ENCODE results near the gene PCBP3. TPM values are rescaled to one million over a fixed set of nuclear protein-coding genes. Genes with fewer than 3 reads are reported as not detected.
"Not testable (repeated sequence)": the region's sequence is repeated elsewhere in the genome, so short reads cannot be mapped to it uniquely, and the experiment has no call there.

The PCBP3 gene
- total RNA-seq, 1 donor from 2014 or later = 7.1 TPM

DNA sequence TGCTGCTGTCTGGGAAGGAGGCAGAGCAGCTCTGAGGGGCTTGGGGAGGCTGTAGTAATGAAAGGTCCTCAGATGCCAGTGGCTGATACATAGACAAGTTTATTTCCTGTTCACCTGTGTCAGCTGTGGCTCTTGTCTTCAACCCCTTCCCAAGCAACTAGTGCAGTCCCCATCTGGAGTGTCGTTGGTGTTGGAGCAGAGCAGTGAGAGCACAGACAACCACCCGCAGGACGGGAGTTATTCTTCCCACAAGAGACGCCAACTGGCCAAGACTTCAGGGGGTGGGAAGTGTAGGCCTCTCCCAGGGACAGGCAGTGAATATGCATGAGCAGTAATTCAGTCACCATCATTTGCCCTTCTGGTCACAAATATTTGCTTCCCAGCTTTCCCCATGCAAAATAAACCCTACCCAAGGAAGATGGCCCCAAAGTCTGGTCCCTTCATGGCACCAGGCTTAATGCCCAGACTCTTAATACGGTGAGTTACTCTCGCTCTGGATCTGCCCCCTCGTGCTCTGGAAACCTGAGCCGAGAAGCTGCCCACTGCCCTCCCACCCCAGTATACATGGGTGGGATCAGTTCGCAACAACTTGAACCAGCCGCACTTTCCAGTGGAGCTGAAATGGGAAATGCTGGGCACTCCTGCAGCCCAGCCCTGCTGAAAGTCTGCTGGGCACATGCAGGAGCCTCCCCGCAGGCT lies 184.5 kb downstream of the PCBP3 start:
- DNase-seq (ENCODE audit: low spot score) = no peak

DNA sequence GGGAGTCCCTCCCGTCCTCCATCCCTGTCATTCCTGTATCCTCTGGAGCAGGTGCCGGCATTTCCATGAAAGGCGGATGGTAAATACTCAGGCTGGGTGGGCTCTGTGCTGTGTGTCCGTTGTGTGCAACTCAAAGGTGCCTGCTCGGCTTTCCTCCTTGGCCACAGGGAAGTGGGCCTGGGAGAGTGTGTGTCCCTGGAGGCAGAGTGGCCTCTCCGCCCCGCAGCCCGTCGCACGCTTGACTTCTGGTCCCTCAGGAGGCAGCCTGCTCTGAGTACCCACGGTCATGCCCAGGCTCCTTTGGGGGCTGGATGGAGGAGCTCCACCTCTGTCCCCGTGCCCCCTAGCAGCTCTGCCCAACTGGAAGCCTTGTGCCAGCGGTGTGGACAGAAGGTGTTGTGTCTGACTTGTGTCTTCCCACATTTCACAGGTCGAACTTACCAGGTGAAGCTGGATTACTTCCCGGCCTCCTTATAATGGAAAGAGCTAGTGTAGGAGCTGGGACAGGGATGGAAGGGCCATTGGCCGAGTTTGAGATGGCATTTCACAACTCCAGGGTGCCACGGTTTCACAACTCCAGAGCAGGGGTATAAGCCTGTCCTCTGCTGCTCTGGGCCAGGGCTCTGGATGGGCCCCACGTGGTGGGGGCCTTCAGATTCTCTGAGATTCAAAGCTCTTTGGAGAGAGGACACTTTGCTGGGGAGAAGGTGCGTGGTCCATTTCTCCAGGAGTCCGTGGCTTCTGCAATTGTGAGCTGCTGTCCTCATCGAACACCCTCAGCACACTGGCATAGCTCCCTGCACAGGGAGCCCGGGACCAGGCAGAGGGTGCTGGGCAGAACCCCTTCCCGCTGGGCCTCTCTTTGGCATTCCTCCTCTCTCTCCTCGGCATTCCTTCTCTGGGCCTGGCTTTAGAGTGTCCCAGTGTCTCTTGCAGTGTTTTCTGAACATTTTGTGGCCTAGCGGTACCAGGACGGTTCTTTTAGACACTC lies 185.3 kb downstream of the PCBP3 start:
- peak; percentile 35 for DNase-seq (ENCODE audit: low spot score)

DNA sequence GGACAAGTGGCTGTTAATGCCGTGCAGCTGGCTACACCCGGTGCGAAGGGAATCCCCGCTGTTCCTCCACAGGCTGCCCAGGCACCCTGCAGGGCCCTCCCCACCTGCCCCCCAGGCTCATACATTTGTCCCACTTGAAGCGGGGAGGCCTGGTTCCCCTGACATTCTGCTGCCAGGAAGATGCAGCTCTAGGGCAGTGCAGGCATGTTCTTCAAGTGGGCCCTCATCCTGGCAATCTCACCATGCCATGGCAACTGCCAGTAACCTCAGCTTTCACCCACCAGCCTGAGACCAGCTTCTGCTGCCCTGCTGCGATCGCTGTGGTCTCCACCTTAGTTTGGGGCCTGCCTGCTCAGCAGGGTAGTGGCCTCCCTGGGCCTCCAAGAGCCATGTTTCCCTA lies 186.1 kb downstream of the PCBP3 start:
- peak; percentile 24 for DNase-seq (ENCODE audit: low spot score)

DNA sequence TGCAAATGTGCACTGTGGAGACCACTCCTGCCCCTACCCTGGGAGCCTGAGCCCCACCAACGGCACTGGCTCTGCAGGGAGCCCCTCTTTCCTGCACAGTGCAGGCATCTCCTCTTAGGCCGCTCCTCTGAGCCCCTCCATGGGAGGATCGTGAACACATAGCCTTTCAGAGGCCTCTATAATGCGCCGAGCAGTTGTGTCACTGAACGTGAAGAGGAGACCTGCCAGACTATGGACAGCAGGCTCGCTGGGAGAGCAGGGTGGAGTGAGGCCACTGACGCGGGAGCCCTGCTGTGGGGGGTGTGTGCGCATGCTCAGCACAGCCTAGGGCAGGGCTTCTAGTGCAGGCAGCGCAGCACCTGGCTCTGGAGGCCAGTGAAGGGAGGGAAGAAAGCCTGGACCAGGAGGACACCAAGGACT lies 186.7 kb downstream of the PCBP3 start:
- no peak for DNase-seq (ENCODE audit: low spot score)

DNA sequence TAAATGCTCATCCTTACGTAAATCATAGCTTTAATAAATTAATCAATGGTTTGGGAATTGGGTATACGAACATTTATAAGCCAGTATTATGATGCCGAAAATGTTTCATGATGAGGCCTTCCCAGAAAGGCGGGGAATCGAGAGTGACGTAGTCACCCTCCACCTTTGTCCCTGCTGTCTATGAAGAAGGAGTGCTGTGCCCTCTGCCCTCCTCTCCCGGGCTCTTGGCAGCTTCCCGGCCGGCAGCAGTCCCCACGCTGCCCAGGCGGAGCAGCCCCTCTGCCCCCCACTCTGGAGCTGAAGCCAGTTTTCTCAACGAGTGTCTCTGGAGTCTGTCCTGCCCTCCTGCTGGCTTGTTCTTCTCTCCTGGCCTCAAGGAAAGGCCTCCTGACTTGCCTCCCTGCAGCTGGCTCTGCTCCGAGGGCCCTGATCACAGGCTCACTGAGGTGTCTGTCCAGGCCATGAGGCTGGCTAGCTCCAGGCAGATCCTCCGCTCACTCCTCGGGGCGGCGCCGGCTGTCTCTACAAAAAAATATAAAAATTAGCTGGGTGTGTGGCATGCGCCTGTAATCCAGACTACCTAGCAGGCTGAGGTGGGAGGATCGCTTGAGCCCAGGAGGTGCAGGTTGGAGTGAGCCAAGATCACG lies 187.3 kb downstream of the PCBP3 start:
- DNase-seq (ENCODE audit: low spot score) = no peak

DNA sequence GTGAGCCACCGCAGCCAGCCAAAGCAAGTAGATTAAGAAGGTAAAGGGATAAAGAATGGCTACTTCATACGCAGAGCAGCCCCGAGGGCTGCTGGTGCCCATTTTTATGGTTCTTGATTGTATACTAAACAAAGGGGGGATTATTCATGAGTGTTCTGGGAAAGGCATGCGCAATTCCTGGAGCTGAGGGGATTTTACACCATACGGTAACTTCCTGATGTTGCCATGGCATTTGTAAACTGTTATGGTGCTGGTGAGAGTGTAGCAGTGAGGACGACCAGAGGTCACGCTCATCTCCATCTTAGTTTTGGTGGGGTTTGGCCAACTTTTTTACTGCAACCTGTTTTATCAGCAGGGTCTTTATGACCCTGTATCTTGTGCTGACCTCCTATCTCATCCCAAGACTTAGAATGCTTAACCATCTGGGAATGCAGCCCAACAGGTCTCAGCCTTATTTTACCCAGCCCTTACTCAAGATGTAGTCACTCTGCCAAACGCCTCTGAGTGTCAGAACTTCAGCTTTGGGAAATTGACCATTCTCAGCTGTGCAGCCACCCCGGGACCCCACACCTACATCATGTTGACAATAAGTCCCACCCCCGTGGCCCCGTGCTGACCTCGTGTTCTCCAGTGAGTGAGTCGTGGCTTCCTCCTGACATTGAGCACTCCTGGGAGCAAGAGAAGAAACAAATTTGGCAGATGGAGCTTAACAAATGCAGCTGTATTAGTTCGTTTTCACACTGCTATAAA lies 188.6 kb downstream of the PCBP3 start:
- no peak for DNase-seq (ENCODE audit: low spot score)

DNA sequence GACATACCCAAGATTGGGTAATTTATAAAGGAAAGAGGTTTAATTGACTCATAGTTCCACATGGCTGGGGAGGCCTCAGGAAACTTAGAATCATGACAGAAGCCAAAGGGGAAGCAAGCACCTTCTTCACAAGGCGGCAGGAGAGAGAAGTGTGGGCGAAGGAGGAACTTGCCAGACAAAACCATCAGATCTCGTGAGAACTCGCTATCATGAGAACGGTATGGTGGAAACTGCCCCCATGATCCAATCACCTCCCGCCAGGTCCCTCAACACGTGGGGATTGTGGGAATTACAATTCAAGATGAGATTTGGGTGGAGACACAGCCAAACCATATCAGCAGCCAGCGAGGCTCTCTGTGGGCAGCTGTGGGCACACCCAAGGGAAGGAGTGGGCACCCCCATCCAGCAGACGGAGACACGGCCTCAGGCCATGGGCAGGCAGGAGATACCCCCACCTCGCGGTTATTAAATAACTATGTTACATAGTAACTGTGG lies 189.3 kb downstream of the PCBP3 start:
- DNase-seq (ENCODE audit: low spot score) = not testable (repeated sequence)

DNA sequence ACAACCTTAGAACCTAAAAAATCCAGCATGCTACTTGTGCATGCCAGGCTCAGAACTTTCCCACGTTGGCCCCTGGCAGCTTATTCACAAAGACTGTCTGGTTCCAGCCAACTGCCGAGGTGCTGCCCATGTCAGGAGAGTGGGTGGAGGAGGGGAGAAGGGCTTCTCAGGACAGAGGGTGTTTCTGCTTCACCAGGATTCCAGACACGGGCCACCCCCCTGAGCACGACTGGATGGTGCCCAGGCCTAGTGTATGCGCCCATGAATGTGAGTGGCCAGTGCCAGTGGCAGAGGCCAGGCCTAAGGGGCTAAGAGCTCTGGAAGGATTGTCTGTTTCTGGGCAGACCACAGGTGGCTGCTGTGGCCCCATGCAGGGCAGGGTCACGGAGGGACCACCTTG lies 189.9 kb downstream of the PCBP3 start:
- DNase-seq (ENCODE audit: low spot score) = no peak

DNA sequence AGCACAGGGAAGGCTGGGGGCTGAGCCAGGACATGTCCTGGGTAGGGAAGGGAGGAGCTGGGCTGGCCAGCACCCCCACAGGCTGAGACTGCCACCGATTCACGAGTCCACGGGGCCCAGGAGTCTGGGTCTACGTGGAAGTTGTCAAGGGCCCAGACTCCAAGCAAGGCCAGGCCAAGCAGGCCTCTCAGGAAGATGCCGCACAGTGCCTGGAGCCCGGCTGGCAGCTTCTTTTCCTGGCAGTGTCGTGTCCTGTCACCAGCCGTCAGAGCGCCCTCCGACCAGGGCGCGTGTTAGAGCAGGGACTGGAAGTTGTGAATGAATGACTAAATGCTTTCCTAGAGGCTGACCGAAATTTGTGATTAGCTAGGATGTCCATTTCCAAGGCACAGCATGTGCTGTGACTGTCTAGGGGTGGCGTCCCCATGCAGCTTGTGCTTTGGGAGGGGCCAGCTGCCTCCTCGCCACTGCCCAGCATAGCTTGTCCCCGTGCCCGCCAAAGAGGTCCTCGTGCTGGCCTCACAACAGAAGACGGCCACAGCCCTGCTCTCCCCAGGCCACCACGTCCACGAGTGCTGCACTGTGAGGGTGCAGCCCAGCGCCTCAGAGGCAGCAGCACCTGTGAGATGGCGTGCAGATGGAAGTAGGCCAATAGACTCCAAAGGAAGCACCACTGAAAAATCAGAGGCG lies 190.6 kb downstream of the PCBP3 start:
- DNase-seq (ENCODE audit: low spot score) = no peak

DNA sequence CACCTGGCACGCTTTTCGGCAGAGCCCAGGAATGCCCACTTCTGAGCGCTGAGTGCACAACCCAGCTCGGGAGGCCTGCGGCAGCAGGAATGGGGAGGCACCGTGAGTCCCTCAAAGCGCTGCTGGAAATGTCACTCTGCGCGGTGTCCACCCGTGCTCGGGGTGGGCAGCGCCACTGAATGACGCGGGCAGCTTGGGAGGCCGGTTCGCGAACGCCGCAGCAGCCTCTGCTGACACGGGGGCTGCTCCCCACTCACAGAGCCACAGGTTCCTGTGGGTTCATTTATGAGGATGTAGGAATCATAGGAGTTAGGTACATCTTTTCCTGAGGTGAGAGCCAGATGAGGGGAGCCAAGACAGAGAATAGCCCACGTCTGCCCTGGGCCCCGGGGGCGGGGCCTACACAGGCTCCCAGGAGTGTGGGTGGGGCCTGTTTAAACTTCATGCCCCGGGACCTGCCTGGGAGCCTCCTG lies 191.3 kb downstream of the PCBP3 start:
- DNase-seq (ENCODE audit: low spot score) = no peak

DNA sequence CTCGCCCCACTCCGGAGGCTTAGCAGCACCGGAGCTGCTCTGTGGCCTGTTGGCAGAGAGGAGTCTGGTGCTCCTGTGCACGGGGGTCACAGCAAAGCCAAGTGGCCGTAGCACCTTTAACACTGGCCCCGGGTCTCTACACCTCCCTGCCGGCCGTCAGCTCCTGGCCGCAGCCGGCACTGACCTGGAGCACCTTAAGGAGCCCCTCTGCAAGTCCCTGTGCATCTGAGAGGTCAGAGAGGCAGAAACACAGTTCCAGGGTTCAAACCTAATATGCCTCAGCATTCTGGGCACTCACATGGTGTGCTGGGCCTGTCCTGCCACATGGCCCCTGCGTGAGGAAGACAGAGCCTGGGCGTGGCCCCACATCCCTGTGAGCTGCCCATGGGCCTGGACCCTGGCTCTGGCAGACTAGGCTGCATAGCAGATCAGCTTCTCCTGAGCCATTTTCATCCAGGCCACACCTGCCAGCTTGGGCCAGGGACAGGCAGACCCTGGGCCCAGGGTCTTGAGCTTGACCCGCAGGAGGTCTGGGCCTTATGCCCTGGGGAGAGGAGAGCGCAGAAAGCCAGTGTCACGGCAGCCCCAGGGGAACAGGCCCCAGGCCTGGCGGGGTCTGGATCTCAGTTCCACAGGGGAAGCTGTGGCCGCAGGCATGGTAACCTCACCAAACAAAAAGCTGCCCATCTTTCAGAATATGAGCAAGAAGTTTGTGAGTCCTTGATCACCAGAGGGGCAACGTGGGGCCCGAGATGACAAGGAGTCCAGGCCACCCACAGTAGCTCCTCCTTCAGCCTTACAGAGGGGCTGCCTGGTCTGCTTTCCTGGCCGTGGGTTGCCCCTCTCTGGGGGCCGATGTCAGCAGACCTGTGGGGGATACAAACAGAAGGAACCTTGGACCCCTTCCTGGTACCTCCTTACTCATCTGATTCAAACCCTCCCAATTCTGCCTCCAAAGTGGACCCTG lies 192.1 kb downstream of the PCBP3 start:
- no peak for DNase-seq (ENCODE audit: low spot score)

DNA sequence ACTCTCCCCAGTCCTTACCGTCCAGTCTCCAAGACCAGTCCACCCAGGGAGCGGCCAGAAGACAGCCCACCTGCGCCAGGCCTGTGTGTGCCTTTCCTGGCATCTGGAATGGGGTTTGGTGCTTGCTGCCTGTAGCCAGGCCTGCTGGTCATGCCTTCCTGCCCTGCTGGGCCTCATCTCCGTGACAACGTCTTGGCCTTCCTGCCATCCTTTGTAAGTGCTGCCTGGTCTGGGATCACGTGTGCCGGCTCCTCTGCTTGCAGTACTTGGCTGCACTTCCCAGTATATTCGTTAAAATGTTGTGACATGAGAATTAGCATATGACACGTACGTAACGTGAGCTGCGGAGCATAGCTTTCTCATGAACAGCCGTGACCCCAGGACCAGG lies 192.7 kb downstream of the PCBP3 start:
- no peak for DNase-seq (ENCODE audit: low spot score)

DNA sequence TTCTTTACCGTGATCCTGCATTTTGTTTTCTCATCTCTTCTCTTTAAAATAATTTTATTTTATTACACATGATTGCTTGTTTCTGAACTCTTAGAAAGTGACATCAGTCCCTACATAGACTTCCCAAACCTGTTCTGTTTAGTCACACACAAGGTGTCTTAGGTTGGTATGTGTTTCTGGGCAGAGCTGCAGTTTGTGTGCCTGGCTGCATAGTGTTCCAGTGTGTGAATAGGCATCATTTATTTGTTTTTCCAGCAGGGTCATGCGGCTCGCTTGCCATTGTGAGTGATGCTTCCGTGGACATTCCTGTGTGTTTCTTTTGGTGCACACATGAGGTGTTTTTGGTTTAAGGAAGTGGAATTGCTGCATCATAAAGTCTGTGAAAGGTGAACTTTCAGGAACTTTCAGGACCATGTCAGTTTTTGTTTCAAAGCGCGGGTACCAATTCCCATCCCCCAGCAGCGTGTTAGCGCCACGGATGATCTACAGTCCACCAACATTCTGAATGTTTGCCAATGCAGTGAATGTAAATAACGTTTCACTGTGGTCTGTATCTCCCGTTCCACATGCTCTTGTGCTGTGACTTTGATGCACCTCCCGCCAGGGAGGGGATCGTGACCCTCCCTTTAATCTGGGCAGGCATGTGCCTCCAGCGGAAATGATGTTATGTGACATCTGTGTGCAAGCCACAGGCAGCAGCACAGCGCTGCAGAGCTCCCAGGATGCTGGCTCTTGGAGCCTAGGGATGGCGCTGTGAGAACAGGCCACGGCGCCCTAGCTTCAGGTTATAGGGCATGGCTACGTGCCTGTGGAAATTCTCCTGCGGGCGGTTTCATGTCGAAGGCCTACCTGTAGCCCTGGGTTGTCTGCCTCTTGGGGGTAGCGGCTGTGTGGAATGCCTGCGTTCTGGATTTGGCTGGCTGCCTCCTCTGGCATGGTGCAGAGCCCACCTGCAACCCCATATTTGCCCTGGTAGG lies 193.5 kb downstream of the PCBP3 start:
- no peak for DNase-seq (ENCODE audit: low spot score)

DNA sequence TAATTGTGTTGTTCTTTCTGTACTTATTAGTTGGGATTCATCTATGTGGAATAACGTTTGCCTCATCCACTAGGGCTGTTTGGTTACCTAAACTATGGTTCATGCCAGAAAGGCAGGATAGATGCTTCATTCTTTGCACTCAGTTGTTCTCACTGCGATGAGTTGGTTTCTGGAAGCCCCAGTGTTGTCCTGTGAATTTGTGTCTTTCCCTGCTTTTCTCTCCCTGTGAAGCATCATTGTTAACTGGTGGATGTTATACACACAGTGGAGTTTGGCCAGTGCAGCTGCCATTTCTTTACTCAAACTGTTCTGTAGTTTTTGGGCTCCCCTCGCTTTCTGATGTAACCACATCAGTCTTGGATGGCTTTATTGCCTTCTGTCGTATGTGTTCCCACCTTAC lies 194.4 kb downstream of the PCBP3 start:
- DNase-seq (ENCODE audit: low spot score) = no peak

DNA sequence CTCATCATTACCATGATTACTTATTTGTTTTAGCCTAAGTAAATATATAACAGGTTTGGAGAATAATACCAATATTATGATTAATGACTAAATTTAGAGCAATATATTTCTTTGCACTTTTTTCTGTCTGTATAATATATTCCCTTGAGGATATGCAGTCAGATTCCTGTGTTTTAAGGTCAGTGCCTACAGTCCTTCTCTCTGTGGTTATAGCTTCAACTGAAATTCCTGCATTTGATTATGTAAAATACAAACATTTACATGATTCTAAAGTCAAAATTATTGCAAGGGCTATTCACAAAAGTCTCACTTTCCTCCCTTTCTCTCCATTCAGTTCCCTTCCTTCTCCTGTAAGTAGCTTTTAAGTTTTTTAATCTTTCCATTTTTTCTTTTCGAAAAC lies 195.1 kb downstream of the PCBP3 start:
- DNase-seq (ENCODE audit: low spot score) = no peak

DNA sequence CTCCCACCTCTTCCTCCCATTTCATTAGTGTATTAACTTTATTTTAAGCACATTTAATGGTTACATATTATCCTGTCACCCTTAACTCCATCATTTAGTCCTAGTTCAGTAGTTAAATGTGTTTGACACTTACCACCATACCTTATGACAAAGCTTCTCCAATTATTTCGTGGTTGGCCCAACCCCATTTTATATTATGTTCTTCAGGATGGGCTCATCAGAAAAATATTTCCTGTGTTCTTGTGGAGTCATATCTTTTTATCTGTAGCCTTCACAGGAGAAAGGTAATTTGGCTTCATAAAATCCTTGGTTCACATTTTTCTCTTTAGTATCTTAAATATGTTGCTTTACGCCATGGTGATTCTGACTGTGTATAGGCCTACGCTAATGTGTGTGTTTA lies 195.7 kb downstream of the PCBP3 start:
- no peak for DNase-seq (ENCODE audit: low spot score)

DNA sequence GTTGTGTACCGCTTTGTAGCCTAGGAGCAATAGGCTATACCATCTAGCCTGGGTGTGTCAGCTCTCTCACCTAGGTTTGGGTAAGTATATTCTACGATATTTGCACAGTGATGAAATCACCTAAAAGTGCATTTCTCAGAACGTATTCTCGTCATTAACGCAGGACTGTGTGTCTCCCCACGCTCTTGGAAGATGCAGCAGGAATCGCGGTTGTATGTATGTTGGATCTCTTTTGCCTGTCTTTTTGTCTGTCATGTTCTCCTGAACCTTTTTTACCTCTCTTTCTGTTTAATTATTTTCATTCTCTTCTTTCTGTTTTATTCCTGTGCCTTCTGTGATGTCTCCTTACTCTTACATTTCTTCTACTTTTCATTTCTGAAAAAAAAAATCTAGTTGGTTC lies 197.5 kb downstream of the PCBP3 start:
- DNase-seq (ENCODE audit: low spot score) = no peak

DNA sequence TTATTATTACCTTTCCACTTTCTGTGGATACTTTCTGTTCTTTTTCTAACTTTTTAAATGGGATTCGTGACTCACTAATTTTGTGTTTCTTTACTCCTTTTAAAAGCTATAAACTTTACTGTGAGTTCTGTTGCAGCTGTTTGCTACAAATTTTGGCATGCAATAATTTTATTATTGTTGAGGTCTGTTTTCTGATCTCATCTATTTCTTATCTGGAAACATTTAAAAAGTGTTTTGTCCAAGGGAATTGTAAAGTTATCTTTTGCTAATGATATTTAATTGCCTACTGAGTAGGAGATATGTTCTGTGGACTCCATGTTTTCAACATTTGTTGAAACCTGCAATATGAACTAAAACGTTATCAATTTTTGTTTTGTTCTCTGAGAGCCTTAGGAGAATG lies 199.9 kb downstream of the PCBP3 start:
- DNase-seq (ENCODE audit: low spot score) = no peak

Measured in ureter (tissue), 1 donor.